A549 (cell line): ENCODE results near the gene PPTC7. TPM values are rescaled to one million over a fixed set of nuclear protein-coding genes. Genes with fewer than 3 reads are reported as not detected.
A peak's percentile ranks its signal among the peaks of the same experiment; 100 is the strongest.

Experiments
- ATAC-seq, 2 experiments: fragments of 200-7000 bp in 1 of 2; fragments of >200 bp in 1 of 2; cut with Nextera tagmentation in 1 of 2; cut with Tn5 transposase in 1 of 2; 3 replicates each; pipeline versions ENCODE4 v1.8.0 to v1.9.1; 2018 to 2020; ENCODE audit warnings: mild to moderate bottlenecking in 1 of 2, moderate library complexity in 1 of 2
- CTCF ChIA-PET: fragments of 300-600 bp; sonication (Branson Sonifier 250); formaldehyde crosslinking; extraction: SDS; loops from one replicate; lab custom pipeline; 2021; ENCODE audit warnings: antibody characterized with exemption, inconsistent platforms; lab: Yijun Ruan, JAX
- POLR2A ChIA-PET: fragments of 350-600 bp; formaldehyde crosslinking; extraction: SDS; loops from one replicate; lab custom pipeline; 2021; ENCODE audit warnings: antibody characterized with exemption, inconsistent platforms; lab: Yijun Ruan, JAX
- DNase-seq, 2 experiments: peaks; one replicate each; pipeline versions ENCODE4 v3.0.0 to v3.0.0-alpha.2; 2011 to 2016; ENCODE audit warnings: low read depth in 1 of 2, low spot score in 1 of 2
- FAIRE-seq: peaks from 2 replicates; lab custom pipeline; 2011; peaks lifted over from hg19 to GRCh38; lab: Jason Lieb, UNC
- H3K27ac ChIP-seq, 2 experiments: fragments of >200 bp; sonication (Bioruptor Twin); formaldehyde crosslinking; 3 replicates each; pipeline ENCODE4 v1.5.1; 2016 to 2017
- H3K4me1 ChIP-seq: fragments of >200 bp; sonication (Bioruptor Twin); formaldehyde crosslinking; 3 replicates; pipeline ENCODE4 v1.6.1; 2016
- H3K4me2 ChIP-seq: fragments of >200 bp; sonication (Bioruptor Twin); formaldehyde crosslinking; 3 replicates; pipeline ENCODE4 v1.6.1; 2016
- H3K4me3 ChIP-seq: fragments of >200 bp; sonication (Bioruptor Twin); formaldehyde crosslinking; 3 replicates; pipeline ENCODE4 v1.5.1; 2016
- H3K9me3 ChIP-seq: fragments of >200 bp; sonication (Bioruptor Twin); formaldehyde crosslinking; 3 replicates; pipeline ENCODE4 v1.6.1; 2016
- BHLHE40 ChIP-seq: IDR thresholded peaks from 2 replicates; pipeline ENCODE4 v1.6.1; 2012; ENCODE audit warnings: low read depth, low read length, inconsistent platforms
- CBX8 ChIP-seq: fragments of 200-600 bp; sonication (generic); IDR thresholded peaks from 2 replicates; pipeline ENCODE4 v1.6.1; 2016
- CHD2 ChIP-seq: fragments of 150-350 bp; IDR thresholded peaks from 2 replicates; pipeline ENCODE4 v1.6.1; 2014; ENCODE audit warnings: low read length; ENCODE audit not compliant: partially characterized antibody
- EHF ChIP-seq: fragments of 250-450 bp; sonication (Bioruptor Pico); IDR thresholded peaks from 2 replicates; pipeline ENCODE4 v1.5.0; 2020; ENCODE audit warnings: mild to moderate bottlenecking
- EHMT2 ChIP-seq: fragments of 200-600 bp; sonication (generic); IDR thresholded peaks from 2 replicates; pipeline ENCODE4 v1.6.1; 2016; ENCODE audit warnings: antibody characterized with exemption, low read depth, mild to moderate bottlenecking, moderate library complexity
- ESRRA ChIP-seq: fragments of 150-350 bp; IDR thresholded peaks from 2 replicates; pipeline ENCODE4 v1.6.1; 2014; ENCODE audit warnings: mild to moderate bottlenecking, low read length, borderline replicate concordance
- FOSB ChIP-seq: fragments of 250-450 bp; sonication (Bioruptor Pico); IDR thresholded peaks from 2 replicates; pipeline ENCODE4 v1.5.0; 2020; ENCODE audit warnings: mild to moderate bottlenecking, moderate library complexity
- FOSL2 ChIP-seq, 2 experiments: fragments of 450-650 bp in 1 of 2; fragments of >200 bp in 1 of 2; sonication (Bioruptor Twin) in 1 of 2; formaldehyde crosslinking; IDR thresholded peaks; 2 replicates each; pipeline versions ENCODE4 v1.5.0 to v1.6.1; 2016 to 2020; ENCODE audit warnings: mild to moderate bottlenecking in 1 of 2, moderate library complexity in 1 of 2
- GATA3 ChIP-seq: IDR thresholded peaks from 2 replicates; pipeline ENCODE4 v1.6.1; 2012; ENCODE audit warnings: borderline replicate concordance
- HDAC2 ChIP-seq: fragments of 200-600 bp; sonication (generic); IDR thresholded peaks from 2 replicates; pipeline ENCODE4 v1.6.1; 2016
- HEYL ChIP-seq: fragments of 250-450 bp; sonication (Bioruptor Pico); IDR thresholded peaks from 2 replicates; pipeline ENCODE4 v1.8.0; 2021; ENCODE audit warnings: mild to moderate bottlenecking, moderate library complexity
- HOXB5 ChIP-seq: fragments of 250-450 bp; sonication (Bioruptor Pico); IDR thresholded peaks from 2 replicates; pipeline ENCODE4 v1.5.0; 2020; ENCODE audit warnings: mild to moderate bottlenecking, moderate library complexity
- JUN ChIP-seq, 2 experiments: fragments of >200 bp; sonication (Bioruptor Twin); formaldehyde crosslinking; IDR thresholded peaks; 2 replicates in 1 of 2; 3 replicates in 1 of 2; pipeline ENCODE4 v1.6.1; 2016 to 2017
- KDM1A ChIP-seq: fragments of 200-600 bp; sonication (generic); IDR thresholded peaks from 2 replicates; pipeline ENCODE4 v1.6.1; 2016; ENCODE audit warnings: low read depth, mild to moderate bottlenecking
- KDM5A ChIP-seq: fragments of 200-600 bp; sonication (generic); IDR thresholded peaks from 2 replicates; pipeline ENCODE4 v1.6.1; 2016; ENCODE audit warnings: antibody characterized with exemption, mild to moderate bottlenecking
- MAFK ChIP-seq: fragments of 450-650 bp; IDR thresholded peaks from 2 replicates; pipeline ENCODE4 v1.6.1; 2014; ENCODE audit not compliant: partially characterized antibody
- NFE2L2 ChIP-seq: fragments of 150-350 bp; conservative IDR thresholded peaks from 2 replicates; pipeline ENCODE4 v1.6.1; 2014; ENCODE audit warnings: low read length
- NPAS2 ChIP-seq: fragments of 250-450 bp; sonication (Bioruptor Pico); IDR thresholded peaks from 2 replicates; pipeline ENCODE4 v1.8.0; 2022; ENCODE audit warnings: mild to moderate bottlenecking, moderate library complexity, borderline replicate concordance
- POLR2A ChIP-seq: IDR thresholded peaks from 2 replicates; pipeline ENCODE4 v1.6.1; 2012; ENCODE audit warnings: mild to moderate bottlenecking, low read length
- RAD21 ChIP-seq, 2 experiments: fragments of >200 bp in 1 of 2; sonication (Bioruptor Twin) in 1 of 2; formaldehyde crosslinking in 1 of 2; IDR thresholded peaks in 1 of 2; conservative IDR thresholded peaks in 1 of 2; 2 replicates in 1 of 2; 3 replicates in 1 of 2; pipeline ENCODE4 v1.6.1; 2012 to 2018; ENCODE audit warnings: inconsistent platforms in 1 of 2
- RARB ChIP-seq: fragments of 250-450 bp; sonication (Bioruptor Pico); IDR thresholded peaks from 2 replicates; pipeline ENCODE4 v1.8.0; 2021; ENCODE audit warnings: mild to moderate bottlenecking, moderate library complexity
- RCOR1 ChIP-seq: fragments of 150-350 bp; IDR thresholded peaks from 2 replicates; pipeline ENCODE4 v1.6.1; 2014; ENCODE audit warnings: antibody characterized with exemption, low read length, low read depth
- RFX5 ChIP-seq: fragments of 450-650 bp; IDR thresholded peaks from 2 replicates; pipeline ENCODE4 v1.7.1; 2014; ENCODE audit warnings: antibody characterized with exemption, mild to moderate bottlenecking, moderate library complexity
- SREBF2 ChIP-seq: fragments of 450-650 bp; IDR thresholded peaks from 2 replicates; pipeline ENCODE4 v1.6.1; 2014; ENCODE audit warnings: mild to moderate bottlenecking, moderate library complexity
- TFCP2L1 ChIP-seq: fragments of 250-450 bp; sonication (Bioruptor Pico); IDR thresholded peaks from 2 replicates; pipeline ENCODE4 v1.5.0; 2021; ENCODE audit warnings: mild to moderate bottlenecking
- ZFP36 ChIP-seq: fragments of 450-650 bp; IDR thresholded peaks from 2 replicates; pipeline ENCODE4 v1.6.1; 2014; ENCODE audit warnings: borderline replicate concordance; ENCODE audit not compliant: partially characterized antibody
- ZSCAN20 ChIP-seq: fragments of 250-450 bp; sonication (Bioruptor Pico); IDR thresholded peaks from 2 replicates; pipeline ENCODE4 v1.8.0; 2022; ENCODE audit warnings: mild to moderate bottlenecking, moderate library complexity
- WGBS: methylation state at CpG from one replicate; pipeline ENCODE4 v1.1.6; 2017; ENCODE audit errors: missing lambda C conversion rate; 5-methylcytosine and 5-hydroxymethylcytosine counted together
- polyA plus RNA-seq, 4 experiments: library from polyadenylated mRNA; depleted of rRNA in 3 of 4; stranded (reverse); fragments of >200 nt; fragmentation: RNase III in 1 of 4; extraction: RNeasy Plus Mini Kit Qiagen cat#74134 plus additional on column Dnase treatment in 1 of 4; gene quantifications; 2 replicates in 3 of 4; 3 replicates in 1 of 4; pipeline ENCODE4 v1.2.3, GENCODE V29; 2011 to 2017
- TF ChIP-seq, protein P1 (sequence below): IDR thresholded peaks from 2 replicates; pipeline ENCODE4 v1.6.1; 2012; ENCODE audit warnings: low read depth, borderline replicate concordance
- TF ChIP-seq, protein P2 (sequence below): IDR thresholded peaks from 2 replicates; pipeline ENCODE4 v1.6.1; 2012
- TF ChIP-seq, protein P3 (sequence below): fragments of 250-450 bp; sonication (Bioruptor Pico); IDR thresholded peaks from 2 replicates; pipeline ENCODE4 v1.5.0; 2020; ENCODE audit warnings: low read depth, mild to moderate bottlenecking, moderate library complexity
- TF ChIP-seq, protein P4 (sequence below): fragments of 150-350 bp; IDR thresholded peaks from 2 replicates; pipeline ENCODE4 v1.6.1; 2014; ENCODE audit warnings: low read depth, mild to moderate bottlenecking, low read length
- TF ChIP-seq, protein P5 (sequence below): fragments of 450-650 bp; IDR thresholded peaks from 2 replicates; pipeline ENCODE4 v1.6.1; 2014; ENCODE audit warnings: antibody characterized with exemption
- TF ChIP-seq, protein P6 (sequence below): fragments of >200 bp; sonication (Bioruptor Twin); formaldehyde crosslinking; IDR thresholded peaks from 3 replicates; pipeline ENCODE4 v1.6.1; 2016
- TF ChIP-seq, protein P7 (sequence below): fragments of >200 bp; sonication (Bioruptor Twin); formaldehyde crosslinking; IDR thresholded peaks from 3 replicates; pipeline ENCODE4 v1.5.1; 2016

PPTC7 gene
- polyA plus RNA-seq, 2 of the 4 experiments (the other 2 are of a cell fraction) = 15.1 to 30.3 TPM

DNA sequence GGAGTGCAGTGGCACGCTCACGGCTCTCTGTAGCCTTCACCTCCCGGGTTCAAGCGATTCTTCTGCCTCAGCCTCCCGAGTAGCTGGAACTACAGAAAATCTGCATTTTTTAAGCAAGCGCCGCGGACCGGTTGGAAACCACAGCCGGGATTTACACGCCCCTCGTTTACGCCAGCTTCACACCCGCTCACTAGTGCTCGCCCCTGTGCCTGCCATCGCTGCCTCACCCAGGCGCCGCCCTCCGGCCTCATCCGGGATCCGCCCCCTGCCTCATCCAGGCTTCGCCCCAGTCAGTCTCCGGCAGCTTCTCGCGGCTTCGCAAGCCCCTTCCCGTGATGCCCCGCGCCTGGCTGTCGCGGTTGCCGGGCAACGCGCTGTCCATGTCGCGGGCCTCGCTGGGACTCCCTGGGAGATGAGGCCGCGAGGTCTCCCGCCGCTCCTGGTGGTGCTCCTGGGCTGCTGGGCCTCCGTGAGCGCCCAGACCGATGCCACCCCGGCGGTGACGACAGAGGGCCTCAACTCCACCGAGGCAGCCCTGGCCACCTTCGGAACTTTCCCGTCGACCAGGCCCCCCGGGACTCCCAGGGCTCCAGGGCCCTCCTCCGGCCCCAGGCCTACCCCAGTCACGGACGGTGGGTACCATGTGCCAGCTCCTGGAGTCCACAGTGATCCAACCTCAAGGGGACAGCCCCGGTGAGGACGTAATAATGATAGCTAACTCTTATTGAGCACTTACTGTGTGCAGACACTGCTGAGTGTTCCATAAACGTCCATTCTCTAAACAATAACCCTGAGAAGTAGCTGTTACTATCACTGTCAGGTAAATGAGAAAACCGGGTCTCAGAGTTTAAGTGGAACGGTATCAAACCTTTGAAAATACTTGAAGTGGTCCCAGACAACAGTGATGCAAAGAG, 30.9 kb upstream of the PPTC7 start, which contains the start of gene TCTN1:
Gene TCTN1 (plus strand): TSS at position 359 of the 914 bp plus-strand sequence. CDS start 54 bp downstream, at position 413.
- CTCF ChIA-PET = interaction anchor here (0.6 to 5.8 kb wide), 8 partner anchors 8 to 274 kb away, joined by 3 to 56 read pairs (median 4); partner anchors contain the start of genes ARPC3, FAM216A and GPN3
- Histone ChIP-seq H3K9me3 (no peaks in the 10 kb centered on the region), H3K4me3 (peak within 1 kb of the TSS; percentile 78), H3K4me1 (peaks cover 8% of the 10 kb centered on the region; the same call in 1 of the 3 replicates), H3K4me2 (peak within 1 kb of the TSS; percentile 90), H3K27ac (peak within 1 kb of the TSS; percentile 82 to 86)
- no peak for FAIRE-seq
- DNase-seq = peak; percentile 95 to 98
- POLR2A ChIA-PET = interaction anchor here (0.6 to 2.1 kb wide), 10 partner anchors 18 to 760 kb away, joined by 3 to 12 read pairs (median 4); partner anchors contain the start of genes ARPC3, FAM216A and GPN3
- peak; percentile 99 to 100 for ATAC-seq
- WGBS = 2% methylated on average over 42 of the region's 60 CpGs
- no peak for TF ChIP-seq GATA3
- TF ChIP-seq FOSL2 (IDR thresholded peaks at IDR 0.05) = no peak
- TF ChIP-seq FOSL2 (CRISPR knock-in tag; IDR thresholded peaks at IDR 0.05) = no peak
- TF ChIP-seq, protein P1, sequence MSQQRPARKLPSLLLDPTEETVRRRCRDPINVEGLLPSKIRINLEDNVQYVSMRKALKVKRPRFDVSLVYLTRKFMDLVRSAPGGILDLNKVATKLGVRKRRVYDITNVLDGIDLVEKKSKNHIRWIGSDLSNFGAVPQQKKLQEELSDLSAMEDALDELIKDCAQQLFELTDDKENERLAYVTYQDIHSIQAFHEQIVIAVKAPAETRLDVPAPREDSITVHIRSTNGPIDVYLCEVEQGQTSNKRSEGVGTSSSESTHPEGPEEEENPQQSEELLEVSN = peak; percentile 71; the same call in 1 of the 2 replicates
- TF ChIP-seq CBX8 = no peak
- TF ChIP-seq, protein P2, sequence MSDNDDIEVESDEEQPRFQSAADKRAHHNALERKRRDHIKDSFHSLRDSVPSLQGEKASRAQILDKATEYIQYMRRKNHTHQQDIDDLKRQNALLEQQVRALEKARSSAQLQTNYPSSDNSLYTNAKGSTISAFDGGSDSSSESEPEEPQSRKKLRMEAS = peak; percentile 87
- no peak for TF ChIP-seq KDM1A
- TF ChIP-seq RAD21 (conservative IDR thresholded peaks at IDR 0.05 in 1 of 2, IDR thresholded peaks at IDR 0.05 in 1 of 2) = no peak; a peak in 1 of 5 replicates
- no peak for TF ChIP-seq HOXB5 (CRISPR knock-in tag)
- no peak for TF ChIP-seq BHLHE40
- TF ChIP-seq, protein P3, sequence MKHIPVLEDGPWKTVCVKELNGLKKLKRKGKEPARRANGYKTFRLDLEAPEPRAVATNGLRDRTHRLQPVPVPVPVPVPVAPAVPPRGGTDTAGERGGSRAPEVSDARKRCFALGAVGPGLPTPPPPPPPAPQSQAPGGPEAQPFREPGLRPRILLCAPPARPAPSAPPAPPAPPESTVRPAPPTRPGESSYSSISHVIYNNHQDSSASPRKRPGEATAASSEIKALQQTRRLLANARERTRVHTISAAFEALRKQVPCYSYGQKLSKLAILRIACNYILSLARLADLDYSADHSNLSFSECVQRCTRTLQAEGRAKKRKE (CRISPR knock-in tag) = no peak
- no peak for TF ChIP-seq ZSCAN20 (CRISPR knock-in tag)
- TF ChIP-seq CHD2 = peak; percentile 79
- no peak for TF ChIP-seq MAFK
- peak; percentile 86 for TF ChIP-seq POLR2A
- no peak for TF ChIP-seq FOSB (CRISPR knock-in tag)
- TF ChIP-seq KDM5A = no peak
- TF ChIP-seq ZFP36 = no peak
- no peak for TF ChIP-seq TFCP2L1 (CRISPR knock-in tag)
- peak in 1 of 2 experiments; percentile 65; a peak in 2 of 5 replicates for TF ChIP-seq JUN (IDR thresholded peaks at IDR 0.05)
- TF ChIP-seq NFE2L2 = no peak
- TF ChIP-seq RCOR1 = no peak
- TF ChIP-seq HEYL = no peak
- TF ChIP-seq RARB (CRISPR knock-in tag) = no peak
- TF ChIP-seq HDAC2 = no peak
- TF ChIP-seq, protein P4, sequence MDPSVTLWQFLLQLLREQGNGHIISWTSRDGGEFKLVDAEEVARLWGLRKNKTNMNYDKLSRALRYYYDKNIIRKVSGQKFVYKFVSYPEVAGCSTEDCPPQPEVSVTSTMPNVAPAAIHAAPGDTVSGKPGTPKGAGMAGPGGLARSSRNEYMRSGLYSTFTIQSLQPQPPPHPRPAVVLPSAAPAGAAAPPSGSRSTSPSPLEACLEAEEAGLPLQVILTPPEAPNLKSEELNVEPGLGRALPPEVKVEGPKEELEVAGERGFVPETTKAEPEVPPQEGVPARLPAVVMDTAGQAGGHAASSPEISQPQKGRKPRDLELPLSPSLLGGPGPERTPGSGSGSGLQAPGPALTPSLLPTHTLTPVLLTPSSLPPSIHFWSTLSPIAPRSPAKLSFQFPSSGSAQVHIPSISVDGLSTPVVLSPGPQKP = no peak
- TF ChIP-seq SREBF2 = no peak
- no peak for TF ChIP-seq NPAS2
- TF ChIP-seq, protein P5, sequence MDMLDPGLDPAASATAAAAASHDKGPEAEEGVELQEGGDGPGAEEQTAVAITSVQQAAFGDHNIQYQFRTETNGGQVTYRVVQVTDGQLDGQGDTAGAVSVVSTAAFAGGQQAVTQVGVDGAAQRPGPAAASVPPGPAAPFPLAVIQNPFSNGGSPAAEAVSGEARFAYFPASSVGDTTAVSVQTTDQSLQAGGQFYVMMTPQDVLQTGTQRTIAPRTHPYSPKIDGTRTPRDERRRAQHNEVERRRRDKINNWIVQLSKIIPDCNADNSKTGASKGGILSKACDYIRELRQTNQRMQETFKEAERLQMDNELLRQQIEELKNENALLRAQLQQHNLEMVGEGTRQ = no peak
- TF ChIP-seq RFX5 = no peak
- TF ChIP-seq, protein P6, sequence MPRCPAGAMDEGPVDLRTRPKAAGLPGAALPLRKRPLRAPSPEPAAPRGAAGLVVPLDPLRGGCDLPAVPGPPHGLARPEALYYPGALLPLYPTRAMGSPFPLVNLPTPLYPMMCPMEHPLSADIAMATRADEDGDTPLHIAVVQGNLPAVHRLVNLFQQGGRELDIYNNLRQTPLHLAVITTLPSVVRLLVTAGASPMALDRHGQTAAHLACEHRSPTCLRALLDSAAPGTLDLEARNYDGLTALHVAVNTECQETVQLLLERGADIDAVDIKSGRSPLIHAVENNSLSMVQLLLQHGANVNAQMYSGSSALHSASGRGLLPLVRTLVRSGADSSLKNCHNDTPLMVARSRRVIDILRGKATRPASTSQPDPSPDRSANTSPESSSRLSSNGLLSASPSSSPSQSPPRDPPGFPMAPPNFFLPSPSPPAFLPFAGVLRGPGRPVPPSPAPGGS = peak; percentile 59; the same call in 1 of the 3 replicates
- TF ChIP-seq ESRRA = no peak
- TF ChIP-seq, protein P7, sequence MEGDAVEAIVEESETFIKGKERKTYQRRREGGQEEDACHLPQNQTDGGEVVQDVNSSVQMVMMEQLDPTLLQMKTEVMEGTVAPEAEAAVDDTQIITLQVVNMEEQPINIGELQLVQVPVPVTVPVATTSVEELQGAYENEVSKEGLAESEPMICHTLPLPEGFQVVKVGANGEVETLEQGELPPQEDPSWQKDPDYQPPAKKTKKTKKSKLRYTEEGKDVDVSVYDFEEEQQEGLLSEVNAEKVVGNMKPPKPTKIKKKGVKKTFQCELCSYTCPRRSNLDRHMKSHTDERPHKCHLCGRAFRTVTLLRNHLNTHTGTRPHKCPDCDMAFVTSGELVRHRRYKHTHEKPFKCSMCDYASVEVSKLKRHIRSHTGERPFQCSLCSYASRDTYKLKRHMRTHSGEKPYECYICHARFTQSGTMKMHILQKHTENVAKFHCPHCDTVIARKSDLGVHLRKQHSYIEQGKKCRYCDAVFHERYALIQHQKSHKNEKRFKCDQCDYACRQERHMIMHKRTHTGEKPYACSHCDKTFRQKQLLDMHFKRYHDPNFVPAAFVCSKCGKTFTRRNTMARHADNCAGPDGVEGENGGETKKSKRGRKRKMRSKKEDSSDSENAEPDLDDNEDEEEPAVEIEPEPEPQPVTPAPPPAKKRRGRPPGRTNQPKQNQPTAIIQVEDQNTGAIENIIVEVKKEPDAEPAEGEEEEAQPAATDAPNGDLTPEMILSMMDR = no peak
- no peak for TF ChIP-seq EHMT2
- TF ChIP-seq EHF = 0 out of 2 replicates have a peak, but pooled peaks have one; percentile 16
